Suppressor macrophage treated with lipopolysaccharide for 1 hour (primary cell): ENCODE data around the gene HBM.
"Not testable (repeated sequence)": the region's sequence is repeated elsewhere in the genome, so short reads cannot be mapped to it uniquely, and the experiment has no call there.

ENCODE experiments used
- DNase-seq, 3 donors: peaks; one replicate each; pipeline ENCODE4 v3.0.0-alpha.2; 2020 to 2022

The HBM gene

DNA sequence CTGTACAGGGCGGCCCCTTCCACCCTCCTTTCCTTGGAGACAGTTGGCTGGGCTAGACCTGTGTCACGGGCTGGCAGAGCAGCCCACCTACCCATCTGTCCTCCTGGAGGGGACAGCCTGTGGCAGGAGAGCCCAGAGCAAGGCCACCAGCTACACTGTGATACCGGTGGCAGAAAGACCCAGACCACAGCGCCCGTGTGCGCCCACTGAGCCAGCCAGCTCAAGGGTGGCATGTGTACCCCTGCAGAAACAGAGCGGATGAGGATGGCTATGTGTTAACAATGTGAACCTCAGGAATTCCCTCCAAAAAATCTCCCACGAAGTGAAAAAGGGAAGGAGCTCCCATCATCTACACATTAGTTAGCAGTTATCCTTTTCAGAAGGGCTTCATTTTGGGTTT is 21.6 kb downstream of the HBM start:
- DNase-seq = peak in 1 of 3 donors; percentile 24

DNA sequence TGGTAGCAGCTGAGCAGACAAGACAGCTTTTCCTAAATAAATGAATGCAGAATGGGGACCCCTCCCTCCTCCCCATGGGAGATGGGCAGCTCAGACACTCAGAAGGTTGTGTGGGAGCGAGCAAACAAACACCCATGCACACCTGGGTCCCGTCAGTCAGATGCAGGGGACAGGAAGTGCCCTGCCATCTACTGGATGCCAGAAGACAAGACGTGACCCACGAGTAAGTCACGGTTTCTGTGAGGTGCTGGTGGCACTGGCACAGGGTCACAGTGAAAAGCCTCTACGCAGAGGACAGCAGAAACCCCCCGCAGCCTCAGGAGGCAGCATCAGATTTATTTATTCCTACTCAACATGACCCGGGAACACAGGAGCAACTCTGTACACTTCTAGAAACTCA is 22.9 kb downstream of the HBM start:
- DNase-seq = no peak

DNA sequence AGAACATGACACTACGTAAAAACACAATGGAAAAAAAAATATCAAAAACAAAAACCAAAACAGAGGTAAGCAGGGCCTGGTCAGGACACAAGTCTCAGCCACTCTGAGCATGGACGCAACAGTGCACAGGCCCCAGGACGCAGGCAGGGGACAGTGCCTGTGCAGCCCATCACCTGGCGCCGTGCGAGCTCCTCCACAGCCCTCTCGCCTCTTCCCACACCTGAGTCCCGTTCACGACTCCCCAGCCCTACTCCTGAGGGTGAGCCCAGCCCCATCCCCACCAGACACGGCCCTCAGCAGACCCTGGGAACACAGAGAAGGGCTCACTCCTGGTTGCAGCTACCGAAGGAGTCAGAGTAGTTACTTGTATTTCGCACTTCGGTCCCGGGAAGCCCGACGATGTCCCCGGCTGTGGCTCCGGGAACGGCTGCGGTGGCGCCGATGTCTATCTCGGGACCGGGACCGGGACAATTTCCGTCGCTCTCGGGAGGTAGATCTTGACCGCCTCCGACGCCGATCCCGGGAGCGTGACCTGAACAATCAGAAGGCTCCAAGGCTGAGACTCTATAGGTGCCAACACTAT is 23.9 kb downstream of the HBM start:
- DNase-seq = no peak

DNA sequence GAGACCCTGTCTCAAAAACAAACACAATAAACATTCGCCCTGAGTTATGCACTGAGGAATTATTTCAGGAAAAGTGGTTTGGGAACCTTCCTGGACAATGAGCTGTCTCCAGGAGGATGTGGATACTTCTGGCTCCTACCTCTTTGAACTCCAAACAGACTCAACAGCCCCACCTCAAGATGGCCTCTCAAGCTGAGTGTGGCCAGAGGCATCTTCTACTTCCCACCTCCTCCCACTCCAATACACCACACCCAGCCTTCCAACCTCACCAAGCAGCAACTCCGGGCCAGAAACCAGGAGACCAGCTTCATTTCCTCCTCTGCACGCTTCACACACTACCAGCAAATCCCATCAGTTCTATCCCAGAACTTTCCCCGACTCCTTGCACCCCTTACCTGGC is 26.1 kb downstream of the HBM start:
- DNase-seq = no peak

DNA sequence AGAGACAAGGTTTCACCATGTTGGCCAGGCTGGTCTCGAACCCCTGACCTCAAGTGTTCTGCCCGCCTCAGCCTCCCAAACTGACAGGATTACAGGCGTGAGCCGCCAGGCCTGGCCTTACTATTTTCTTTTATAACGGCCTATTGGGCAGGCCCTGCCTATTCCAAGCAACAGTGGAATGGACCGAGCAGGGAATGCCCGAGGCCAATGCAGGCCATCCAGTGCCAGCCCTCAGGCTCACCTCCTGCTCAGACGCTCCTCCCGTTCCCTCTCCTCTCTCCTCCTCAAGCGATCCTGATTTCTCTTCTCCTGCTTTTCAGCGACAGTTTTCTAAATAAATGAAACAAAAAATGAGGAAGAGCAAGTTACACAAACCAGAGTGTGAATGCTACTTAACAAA is 26.9 kb downstream of the HBM start:
- DNase-seq = no peak

DNA sequence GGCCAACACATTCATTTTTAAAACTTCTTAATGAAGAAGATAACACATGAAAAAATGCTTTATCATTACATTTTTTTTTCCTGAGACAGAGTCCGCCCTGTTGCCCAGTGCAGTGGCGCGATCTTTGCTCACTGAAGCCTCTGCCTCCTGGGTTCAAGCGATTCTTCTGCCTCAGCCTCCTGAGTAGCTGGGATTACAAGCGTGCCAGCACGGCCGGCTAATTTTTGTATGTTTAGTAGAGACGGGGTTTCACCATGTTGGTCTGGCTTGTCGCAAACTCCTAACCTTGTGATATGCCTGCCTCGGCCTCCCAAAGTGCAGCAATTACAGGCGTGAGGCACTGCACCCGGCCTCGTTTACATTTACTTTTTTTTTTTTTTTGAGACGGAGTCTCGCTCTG is 27.7 kb downstream of the HBM start:
- DNase-seq = no peak

DNA sequence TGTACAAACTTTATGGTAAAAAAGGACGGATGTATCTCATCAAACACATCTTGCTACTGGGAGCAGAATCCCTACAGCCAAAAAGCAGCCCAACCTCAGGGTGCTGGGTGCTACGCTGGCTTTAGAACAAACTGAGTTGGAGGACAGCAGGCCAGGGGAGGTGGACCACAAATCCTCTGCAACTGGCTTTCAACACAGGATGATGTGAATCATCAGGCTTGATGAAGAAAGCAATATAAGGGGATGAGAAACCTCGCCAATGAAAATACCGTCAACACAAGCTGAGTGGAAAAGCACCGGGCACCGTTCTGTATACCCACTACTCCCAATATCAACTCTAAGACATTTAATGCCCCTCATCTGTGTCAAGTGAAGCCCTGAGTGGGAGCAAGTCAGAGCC is 28.7 kb downstream of the HBM start:
- DNase-seq = no peak

DNA sequence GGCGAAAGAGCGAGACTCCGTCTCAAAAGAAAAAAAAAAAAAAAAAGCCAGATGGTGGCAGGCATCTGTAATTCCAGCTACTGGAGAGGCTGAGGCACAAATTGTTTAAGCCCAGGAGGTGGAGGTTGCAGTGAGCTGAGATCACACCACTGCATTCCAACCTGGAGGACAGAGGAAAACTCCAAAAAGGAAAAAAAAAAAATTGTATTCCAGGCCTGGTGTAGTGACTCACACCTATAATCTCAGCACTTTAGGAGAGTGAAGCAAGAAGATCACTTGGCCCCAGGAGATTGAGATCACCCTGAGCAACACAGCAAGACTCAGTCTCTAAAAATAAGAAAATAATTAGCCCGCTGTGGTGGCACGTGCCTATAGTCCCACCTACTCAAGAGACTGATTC is 34.6 kb downstream of the HBM start:
- no peak for DNase-seq

DNA sequence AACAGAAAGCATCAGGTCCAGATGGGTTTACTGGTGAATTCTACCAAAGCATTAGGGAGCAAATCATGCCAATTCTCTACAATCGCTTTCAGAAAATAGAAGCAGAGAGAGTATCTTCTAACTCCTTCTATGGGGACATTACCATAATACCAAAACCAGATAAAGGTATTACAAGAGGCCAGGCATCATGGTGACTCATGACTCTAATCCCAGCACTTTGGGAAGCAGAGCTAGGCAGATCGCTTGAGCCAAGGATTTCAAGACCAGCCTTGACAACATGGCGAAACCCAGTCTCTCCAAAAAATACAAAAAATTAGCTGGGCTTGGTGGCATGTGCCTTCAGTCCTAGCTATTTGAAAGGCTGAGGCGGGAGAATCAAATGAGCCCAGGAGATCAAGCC is 37.5 kb downstream of the HBM start:
- DNase-seq = no peak

DNA sequence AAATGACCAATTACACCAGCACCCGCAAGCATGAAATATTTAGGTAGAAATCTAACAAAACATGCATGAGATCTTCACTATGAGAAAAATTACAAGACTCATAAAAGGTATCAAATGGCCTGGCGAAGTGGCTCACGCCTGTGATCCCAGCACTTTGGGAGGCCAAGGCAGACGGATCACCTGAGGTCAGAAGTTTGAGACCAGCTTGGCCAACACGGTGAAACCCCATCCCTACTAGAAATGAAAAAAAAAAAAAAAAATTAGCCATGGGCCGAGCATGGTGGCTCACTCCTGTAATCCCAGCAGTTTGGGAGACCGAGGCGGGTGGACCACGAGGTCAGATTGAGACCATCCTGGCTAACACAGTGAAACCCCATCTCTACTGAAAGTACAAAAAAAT is 38.3 kb downstream of the HBM start:
- not testable (repeated sequence) for DNase-seq

DNA sequence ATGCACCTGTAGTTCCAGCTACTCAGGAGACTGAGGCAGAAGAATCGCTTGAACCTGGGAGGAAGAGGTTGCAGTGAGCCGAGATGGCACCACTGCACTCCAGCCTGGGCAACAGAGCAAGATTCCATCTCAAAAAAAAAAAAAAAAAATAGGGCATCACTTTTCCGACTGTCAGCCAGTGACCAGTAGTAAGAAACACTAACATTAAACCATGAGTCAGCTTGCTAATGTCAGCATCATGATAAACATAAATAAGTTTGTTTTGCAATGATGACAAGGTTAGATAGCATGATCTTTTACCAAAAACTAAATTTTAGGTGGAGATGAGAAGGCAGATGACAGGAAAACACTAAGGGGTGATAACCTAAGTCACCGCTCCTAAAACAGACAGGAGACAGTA is 43.6 kb downstream of the HBM start:
- not testable (repeated sequence) for DNase-seq

DNA sequence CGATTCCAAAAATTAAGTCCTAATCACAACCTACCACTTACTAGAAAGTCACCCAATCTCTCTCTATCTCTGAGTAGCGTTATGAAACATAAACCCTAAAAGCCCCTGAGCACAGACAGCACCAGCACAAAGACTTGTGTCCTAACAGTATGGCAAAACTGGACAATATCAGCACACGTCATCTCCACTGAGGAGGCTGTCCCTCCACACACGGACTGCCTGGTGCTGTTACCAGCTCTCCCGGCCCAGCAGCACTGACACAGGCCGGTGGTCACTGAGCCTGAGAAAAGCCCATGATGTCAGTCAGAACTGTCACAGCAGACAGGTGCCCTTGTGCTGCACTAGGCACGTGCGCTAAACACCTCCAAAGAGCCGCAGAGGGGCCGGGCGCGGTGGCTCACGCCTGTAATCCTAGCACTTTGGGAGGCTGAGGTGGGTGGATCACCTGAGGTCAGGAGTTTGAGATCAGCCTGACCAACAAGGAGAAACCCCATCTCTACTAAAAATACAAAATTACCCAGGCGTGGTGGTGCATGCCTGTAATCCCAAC is 45.9 kb downstream of the HBM start:
- not testable (repeated sequence) for DNase-seq

DNA sequence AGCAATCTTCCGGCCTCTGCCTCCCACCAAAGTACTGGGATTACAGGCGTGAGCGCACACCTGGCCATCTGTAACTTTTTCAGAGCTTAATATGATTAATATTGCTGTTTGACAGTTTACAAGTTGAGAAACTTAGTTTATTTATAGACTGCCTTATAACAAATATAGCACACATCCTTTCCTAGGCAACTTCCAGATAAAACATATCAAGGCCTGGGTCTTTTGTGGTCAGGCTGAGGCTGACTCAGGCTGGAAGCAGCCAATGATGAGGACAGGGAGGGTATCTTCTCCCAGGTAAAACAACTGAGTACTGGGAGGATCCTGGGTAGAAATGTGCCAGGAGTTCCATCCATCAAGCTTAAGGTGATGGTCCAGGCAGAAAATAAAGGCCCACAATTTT is 47.2 kb downstream of the HBM start:
- no peak for DNase-seq
